Measurements from ENCODE around the gene ZNF226. TPM values are rescaled to one million over a fixed set of nuclear protein-coding genes. Genes with fewer than 3 reads are reported as not detected.

ZNF226 gene
- total and polyA plus RNA-seq, 2 of the 4 experiments (the other 2 are of a cell fraction), result 14.0 to 15.7 TPM

DNA sequence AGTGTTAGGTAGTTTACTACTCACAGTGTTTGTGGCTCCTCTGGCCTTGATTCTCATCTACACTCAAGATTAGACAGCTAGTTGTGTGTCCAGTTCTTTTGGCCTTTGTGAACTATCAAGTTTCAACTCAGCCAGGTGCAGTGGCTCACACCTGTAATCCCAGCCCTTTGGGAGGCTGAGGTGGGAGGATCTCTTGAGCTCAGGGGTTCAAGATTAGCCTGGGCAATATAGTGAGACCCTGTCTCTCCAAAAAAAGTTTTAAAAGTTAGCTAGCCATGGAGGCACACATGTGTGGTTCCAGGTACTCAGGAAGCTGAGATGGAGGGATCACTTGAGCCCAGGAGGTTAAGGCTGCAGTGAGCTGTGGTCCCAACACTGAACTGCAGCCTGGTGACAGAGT is 16.1 kb downstream of the ZNF226 start:
- no peak for ATAC-seq (ENCODE audit: low read depth)
- dilution Hi-C loops (cut with HindIII; ENCODE audit: low sequenced_read_pairs, unreplicated experiment), result no loop called here
- POLR2A ChIA-PET (ENCODE audit: unreplicated experiment), result no interaction called here

More for the DNA sequence above, 16.1 kb downstream of the ZNF226 start:
- Histone ChIP-seq H4K91ac (ENCODE audit: insufficient read depth, low read depth, low read length) (no peak overlapping the region), H4K5ac (ENCODE audit: low read depth, low read length) (no peak overlapping the region), H4K8ac (ENCODE audit: low read depth in 2 of 2, low read length in 2 of 2) (no peak overlapping the region), H3K4ac (ENCODE audit: low read depth, low read length) (no peak overlapping the region), H3K27me3 (ENCODE audit: control insufficient read depth, insufficient read depth, low read length) (no peaks in the 10 kb centered on the region), H3K9ac (ENCODE audit: low read depth, low read length) (no peak overlapping the region), H2BK120ac (ENCODE audit: low read depth, low read length) (no peak overlapping the region), H2AK5ac (ENCODE audit: low read depth, low read length) (no peak overlapping the region), H3K18ac (ENCODE audit: low read depth, low read length) (no peak overlapping the region), H2BK15ac (ENCODE audit: low read depth, low read length) (no peak overlapping the region), H4K20me1 (ENCODE audit: insufficient read depth, low read length) (no peaks in the 10 kb centered on the region), H2BK5ac (ENCODE audit: low read depth, low read length, poor library complexity, severe bottlenecking) (no peak overlapping the region), H3K4me3 (ENCODE audit: insufficient read depth, low read depth, low read length) (no peak overlapping the region), H3K4me2 (ENCODE audit: low read depth, low read length) (no peak overlapping the region), H3K9me3 (ENCODE audit: control insufficient read depth, insufficient read depth, low read length) (peaks cover 41% of the 10 kb centered on the region), H2BK20ac (ENCODE audit: low read depth, low read length) (no peak overlapping the region), H3K9me1 (ENCODE audit: insufficient read depth, low read length) (no peaks in the 10 kb centered on the region), H3K4me1 (ENCODE audit: control insufficient read depth, insufficient read depth, low read length) (no peaks in the 10 kb centered on the region), H2AFZ (replicated peaks; ENCODE audit: low read length, poor library complexity) (no peak overlapping the region), H3K36me3 (ENCODE audit: control insufficient read depth, insufficient read depth, low read length) (peaks cover 14% of the 10 kb centered on the region), H3K14ac (replicated peaks; ENCODE audit: low read depth, low read length) (no peak overlapping the region), H3K27ac (ENCODE audit: insufficient read depth, low read length) (no peak overlapping the region), H2AK9ac (replicated peaks; ENCODE audit: low read depth, low read length, poor library complexity) (no peak overlapping the region), H3K56ac (ENCODE audit: extremely low read depth, insufficient read depth, low read length) (no peak overlapping the region), H3K23ac (ENCODE audit: low read depth, low read length) (no peak overlapping the region), H3K79me1 (ENCODE audit: low read depth in 1 of 2, low read length in 2 of 2) (no peaks in the 10 kb centered on the region)
- CTCF ChIA-PET, result no interaction called here
- intact Hi-C loops (cut with micrococcal nuclease), result no loop called here
- in situ Hi-C loops (cut with MboI; ENCODE audit: low sequenced_read_pairs), result no loop called here
- BruUV-seq (replicated peaks), result no TSS peak
- no peak for TF ChIP-seq RCOR1 (IDR thresholded peaks at IDR 0.05; ENCODE audit: insufficient replicate concordance, low read length)
- TF ChIP-seq RFX5 (IDR thresholded peaks at IDR 0.05; ENCODE audit: low read depth, low read length), result no peak
- no peak for TF ChIP-seq CEBPB (IDR thresholded peaks at IDR 0.05; ENCODE audit: low read depth, low read length)
- no peak for TF ChIP-seq BHLHE40 (IDR thresholded peaks at IDR 0.05; ENCODE audit: low read depth, low read length)
- TF ChIP-seq NFE2L2 (IDR thresholded peaks at IDR 0.05; ENCODE audit: low read depth, low read length), result no peak
- TF ChIP-seq, protein P1, sequence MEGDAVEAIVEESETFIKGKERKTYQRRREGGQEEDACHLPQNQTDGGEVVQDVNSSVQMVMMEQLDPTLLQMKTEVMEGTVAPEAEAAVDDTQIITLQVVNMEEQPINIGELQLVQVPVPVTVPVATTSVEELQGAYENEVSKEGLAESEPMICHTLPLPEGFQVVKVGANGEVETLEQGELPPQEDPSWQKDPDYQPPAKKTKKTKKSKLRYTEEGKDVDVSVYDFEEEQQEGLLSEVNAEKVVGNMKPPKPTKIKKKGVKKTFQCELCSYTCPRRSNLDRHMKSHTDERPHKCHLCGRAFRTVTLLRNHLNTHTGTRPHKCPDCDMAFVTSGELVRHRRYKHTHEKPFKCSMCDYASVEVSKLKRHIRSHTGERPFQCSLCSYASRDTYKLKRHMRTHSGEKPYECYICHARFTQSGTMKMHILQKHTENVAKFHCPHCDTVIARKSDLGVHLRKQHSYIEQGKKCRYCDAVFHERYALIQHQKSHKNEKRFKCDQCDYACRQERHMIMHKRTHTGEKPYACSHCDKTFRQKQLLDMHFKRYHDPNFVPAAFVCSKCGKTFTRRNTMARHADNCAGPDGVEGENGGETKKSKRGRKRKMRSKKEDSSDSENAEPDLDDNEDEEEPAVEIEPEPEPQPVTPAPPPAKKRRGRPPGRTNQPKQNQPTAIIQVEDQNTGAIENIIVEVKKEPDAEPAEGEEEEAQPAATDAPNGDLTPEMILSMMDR (conservative IDR thresholded peaks at IDR 0.05; ENCODE audit: low read depth, low read length), result no peak
- no peak for TF ChIP-seq FOS (IDR thresholded peaks at IDR 0.05; ENCODE audit: low read depth, low read length)
- no peak for TF ChIP-seq SMC3 (IDR thresholded peaks at IDR 0.05; ENCODE audit: low read depth, low read length)
- TF ChIP-seq MXI1 (IDR thresholded peaks at IDR 0.05; ENCODE audit: borderline replicate concordance, low read depth, low read length), result no peak
- TF ChIP-seq CHD1 (IDR thresholded peaks at IDR 0.05; ENCODE audit: low read depth, low read length), result no peak
- TF ChIP-seq RAD21 (IDR thresholded peaks at IDR 0.05; ENCODE audit: low read length), result no peak
- TF ChIP-seq MAFK (IDR thresholded peaks at IDR 0.05; ENCODE audit: low read depth, low read length), result no peak
- TF ChIP-seq POLR2A (IDR thresholded peaks at IDR 0.05; ENCODE audit: low read depth, low read length), result no peak
- DNase-seq, result no peak
